Hepatic stellate cell (primary cell): Measurements from ENCODE around the gene PHACTR2.
"Not testable (repeated sequence)": the region's sequence is repeated elsewhere in the genome, so short reads cannot be mapped to it uniquely, and the experiment has no call there.

Source experiments
- DNase-seq: peaks from one replicate; pipeline ENCODE4 v3.0.0; 2011; ENCODE audit warnings: low spot score

Gene PHACTR2

DNA sequence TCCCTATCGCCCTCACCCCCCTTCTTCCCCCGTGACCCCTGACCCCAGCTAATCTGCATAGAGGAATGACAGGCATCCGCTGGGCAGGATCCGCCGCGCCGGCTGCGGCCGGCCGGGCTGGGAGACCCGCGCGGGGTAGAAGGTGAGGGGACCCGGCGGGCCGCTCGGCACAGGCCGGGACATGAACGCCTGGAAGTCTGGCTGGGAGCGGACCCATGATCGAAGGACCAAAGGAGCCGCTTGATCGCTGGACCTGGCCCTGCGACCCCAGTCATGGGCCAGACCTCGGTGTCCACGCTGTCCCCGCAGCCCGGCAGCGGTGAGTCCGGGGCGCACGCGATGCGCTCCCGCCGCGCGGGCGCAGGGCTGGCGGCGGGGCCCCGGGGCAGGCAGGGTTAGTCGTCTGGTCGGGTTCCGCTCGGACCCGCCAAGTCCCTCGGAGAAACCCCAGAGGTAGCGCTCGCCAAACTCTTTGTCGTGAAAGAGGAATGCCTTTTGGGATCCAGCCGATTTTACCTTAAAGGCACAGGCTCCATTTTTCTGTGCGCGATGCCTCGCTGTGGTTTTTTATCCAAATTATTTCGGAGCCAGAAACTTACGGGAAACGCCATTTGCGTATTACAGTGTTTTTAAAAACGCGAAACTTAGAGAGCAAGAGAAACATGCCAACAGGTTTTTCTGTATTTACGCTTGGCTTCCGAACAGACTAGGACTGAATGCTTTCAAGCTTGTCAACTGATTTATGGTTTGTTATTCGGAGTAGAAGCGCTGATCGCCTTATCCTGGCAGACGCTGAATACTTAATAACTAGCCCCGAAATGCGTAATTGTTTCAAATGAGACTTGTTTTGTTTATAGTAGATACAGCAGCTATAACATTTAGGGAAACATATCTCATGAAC, at the start of gene PHACTR2:
TSS of gene PHACTR2 (plus strand) at position 75 of the 901 bp plus-strand sequence. CDS start at position 274, 199 bp downstream.
- DNase-seq: peak; percentile 62

DNA sequence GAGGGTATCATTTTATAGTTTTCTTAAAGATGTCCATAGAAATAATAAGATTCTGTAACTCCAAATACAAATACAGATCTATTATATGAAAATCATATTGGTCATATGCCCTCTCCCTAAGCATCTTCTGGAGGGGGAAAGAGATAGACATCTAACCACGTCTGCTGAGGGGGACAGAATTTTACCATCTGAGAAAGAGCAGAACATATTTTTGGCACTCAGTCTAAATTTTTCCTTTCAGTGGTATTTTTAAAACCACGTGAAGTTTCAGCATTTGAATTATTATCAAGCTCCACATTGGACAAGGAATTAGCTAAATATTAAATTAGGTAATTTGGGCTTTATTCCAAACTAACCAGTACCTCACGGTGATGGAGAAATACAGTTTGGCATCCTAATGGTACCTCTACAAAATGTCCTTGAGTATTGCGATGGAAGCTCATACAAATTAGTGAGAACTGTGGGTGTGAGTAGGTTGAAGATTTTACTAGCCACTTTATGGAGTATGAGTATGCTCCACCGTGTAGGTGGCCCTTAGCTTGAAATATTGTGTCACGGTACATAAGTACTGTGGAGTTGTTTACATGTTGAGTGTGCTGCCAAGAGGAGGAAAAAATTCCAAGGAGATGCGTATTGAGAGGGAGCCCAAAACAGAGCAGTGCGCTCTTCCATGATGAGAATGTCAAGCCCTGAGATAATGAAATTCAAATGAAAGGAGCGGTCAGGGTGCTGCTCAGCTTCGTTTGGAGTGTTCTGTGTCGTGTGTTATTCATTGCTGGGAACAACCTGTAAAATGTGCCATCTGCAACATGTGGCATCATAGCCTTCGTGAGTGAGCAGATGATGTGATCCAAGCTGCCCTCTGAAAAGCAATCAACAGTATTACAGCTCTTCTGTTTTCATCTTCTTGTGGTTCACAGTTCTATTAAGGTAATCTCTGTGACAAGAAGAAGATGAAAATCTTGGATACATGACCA, 48.4 kb upstream of the PHACTR2 start:
- DNase-seq: peak; percentile 17

DNA sequence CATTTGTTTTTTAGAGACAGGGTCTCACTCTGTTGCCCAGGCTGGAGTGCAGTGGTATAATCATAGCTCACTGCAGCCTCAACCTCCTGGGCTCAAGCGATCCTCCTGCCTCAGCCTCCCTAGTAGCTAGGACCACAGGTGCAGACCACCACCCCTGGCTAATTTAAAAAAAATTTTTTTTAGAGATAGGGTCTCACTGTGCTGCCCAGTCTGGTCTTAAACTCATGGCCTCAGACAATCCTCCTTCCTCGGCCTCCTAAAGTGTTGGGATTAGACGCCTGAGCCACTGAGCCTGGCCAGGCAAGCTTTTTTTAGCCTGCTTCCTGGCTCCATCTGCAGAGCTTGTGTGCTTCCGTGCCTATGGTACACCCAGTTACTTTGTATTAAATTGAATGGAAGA, 46.6 kb upstream of the PHACTR2 start:
- DNase-seq: not testable (repeated sequence)

DNA sequence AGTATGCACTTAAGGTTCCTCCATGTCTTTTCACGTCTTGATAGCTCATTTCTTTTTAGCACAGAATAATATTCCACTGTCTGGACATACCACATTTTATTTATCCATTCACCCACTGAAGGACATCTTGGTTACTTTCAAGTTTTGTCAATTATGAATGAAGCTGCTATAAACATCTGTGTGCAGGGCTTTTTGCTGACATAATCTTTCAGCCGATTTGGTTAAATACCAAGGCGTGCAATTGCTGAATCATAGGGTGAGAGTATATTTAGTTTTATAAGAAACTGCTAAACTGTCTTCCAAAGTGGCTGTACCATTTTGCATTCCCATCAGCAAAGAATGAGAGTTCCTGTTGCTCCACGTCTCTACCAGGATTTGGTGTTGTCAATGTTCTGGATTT, 44.9 kb upstream of the PHACTR2 start:
- no peak for DNase-seq

DNA sequence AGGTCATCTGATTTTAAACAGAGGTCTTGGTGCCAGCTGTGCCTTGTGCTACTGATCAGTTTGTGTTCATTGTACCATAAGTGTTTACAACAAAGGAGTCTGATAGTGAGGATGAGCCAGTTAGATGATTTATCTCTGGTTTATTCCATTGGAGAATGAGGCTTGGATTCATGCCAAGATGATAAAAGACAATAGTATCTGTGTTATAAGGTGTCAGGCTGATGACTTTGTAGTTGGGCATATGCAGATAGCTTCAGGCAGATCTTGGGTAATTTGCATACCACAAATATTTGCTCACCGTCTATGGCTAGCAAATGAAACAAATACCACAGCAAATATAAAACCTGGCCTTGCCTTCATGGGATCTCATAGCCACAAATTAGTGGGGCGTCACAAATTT, 43.3 kb upstream of the PHACTR2 start:
- no peak for DNase-seq

DNA sequence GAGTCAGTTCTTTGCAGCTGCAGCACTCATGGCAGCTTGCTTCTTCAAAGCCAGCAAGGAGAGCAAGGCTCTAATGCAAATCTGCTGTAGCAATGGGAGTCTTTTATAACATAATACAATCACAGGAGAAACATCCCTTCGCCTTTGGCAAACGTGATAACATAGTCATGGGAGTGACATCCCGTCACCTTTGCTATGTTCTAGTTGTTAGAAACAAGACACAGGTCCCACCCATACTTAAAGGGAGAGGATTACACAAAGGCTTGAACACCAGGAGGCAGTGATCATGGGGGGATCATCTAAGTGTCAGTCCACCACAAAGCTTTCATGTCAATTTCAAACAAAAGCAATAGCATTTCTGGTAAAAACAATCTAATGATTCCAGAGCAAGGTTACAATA, 40.1 kb upstream of the PHACTR2 start:
- DNase-seq: no peak

DNA sequence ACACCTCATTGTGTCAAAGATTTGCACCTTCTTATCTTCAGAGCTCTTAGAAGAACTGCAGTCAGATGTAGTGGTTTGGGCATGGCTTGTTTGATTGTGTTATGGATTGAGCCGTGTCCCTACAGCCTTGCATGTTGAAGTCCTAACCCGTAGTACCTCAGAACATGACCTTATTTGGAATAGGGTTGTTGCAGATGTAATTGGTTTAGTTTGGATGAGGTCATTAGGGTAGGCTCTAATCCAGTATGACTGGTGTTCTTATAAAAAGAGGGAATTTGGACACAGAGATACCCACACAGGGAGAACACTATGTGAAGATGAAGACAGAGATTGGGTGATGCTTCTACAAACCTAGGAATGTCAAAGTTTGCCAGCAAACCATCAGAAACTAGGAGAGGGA, 35.4 kb upstream of the PHACTR2 start:
- no peak for DNase-seq

DNA sequence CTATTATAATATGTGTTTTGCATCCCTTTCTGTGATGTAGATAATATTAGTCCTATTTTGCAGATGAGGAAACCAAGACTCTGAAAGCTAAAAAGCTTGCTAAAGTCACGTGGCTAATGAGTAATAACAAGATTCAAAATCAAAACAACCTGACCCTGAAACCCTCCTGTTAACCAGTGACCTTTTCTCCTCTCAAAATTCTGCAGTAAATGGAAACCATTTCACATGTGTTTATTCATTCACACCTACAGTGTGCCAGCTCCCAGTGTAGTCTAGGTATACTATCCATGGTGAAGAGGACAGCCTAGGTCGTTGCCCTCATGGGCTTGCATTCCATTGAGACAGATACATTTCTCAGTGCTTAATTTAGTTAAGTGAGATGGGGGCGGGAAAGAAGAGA, 30.6 kb upstream of the PHACTR2 start:
- no peak for DNase-seq

DNA sequence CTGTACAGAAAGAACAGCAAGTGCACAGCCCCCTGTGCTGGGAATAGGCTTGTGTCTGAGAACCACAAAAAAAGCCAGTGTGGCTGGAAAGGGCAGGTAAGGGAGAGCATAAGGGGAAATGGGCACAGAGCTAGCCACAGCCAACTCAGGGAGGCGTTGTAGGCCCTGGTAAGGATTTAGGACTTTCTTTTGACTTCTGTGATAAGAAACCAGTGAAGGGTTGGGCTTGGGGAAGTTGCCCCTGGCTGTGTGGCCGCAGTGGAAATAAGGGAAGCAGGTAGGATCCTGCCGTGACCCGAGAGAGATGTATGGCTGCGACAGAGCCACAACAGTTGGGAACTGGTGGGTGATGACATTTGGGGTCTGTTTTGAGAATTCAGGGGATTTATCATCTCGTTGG, 30.0 kb upstream of the PHACTR2 start:
- DNase-seq: no peak

DNA sequence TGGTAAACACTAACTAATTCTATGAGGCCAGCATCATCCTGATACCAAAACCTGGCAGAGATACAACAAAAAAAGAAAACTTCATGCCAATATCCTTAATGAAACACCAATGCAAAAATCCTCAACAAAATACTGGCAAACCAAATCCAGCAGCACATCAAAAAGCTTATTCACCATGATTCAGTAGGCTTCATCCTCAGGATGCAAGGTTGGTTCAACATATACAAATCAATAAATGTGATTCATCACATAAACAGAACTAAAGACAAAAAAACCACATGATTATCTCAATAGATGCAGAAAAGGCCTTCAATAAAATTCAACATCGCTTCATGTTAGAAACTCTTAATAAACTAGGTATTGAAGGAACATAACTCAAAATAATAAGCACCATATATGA, 28.4 kb upstream of the PHACTR2 start:
- not testable (repeated sequence) for DNase-seq

DNA sequence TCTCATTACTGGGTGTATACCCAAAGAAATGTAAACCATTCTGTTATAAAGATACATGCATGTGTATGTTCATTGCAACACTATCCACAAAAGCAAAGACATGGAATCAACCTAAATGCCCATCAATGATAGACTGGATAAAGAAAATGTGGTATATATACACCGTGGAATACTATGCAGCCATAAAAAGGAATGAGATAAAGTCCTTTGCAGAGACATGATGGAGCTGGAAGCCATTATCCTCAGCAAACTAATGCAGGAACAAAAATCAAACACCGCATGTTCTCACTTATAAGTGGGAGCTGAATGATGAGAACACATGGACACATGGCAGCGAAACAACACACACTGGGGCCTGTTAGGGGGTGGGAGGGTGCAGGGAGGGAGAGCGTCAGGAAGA, 26.4 kb upstream of the PHACTR2 start:
- not testable (repeated sequence) for DNase-seq

DNA sequence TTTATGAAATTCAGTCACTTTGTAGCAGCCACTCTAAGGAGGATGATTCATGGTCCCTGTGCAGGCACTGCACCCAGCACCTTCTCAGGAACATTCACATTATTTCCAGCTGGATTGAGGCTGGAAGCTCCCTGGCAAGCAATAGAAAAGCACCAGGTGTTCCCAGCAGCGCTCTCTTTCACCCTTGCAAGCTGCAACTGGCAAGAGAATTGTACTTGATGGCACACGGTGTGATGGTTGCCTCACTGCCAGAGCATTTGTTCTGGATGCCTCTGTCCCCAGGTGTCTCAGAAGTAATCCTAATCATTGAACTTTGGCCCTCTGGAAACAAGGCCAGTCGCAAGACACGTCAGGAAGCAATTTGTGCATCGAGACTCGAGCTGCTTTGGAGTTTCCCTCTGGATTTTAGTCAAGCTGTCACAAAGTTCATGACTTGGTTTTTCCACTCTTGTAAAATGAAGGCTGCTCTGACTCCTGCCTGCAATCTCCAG, 24.9 kb upstream of the PHACTR2 start:
- no peak for DNase-seq

DNA sequence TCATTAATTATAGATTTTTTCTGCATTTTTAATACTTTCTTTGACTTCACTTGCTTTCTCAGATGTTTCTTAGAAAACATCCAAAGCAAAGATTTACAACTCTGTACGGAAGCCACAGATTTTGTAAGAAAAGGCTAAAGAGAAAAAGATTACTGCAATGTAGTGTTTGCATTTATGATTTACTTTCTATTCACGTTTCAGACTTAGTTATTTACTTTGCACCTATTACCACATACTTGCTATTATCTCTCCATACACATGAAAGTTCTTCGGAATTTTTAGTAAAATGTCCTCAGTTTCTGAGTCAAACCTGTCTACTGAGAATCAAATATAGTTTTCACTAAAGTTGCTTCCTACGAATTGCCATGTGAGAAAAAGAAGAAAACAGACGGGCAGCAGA, 22.2 kb upstream of the PHACTR2 start:
- no peak for DNase-seq

DNA sequence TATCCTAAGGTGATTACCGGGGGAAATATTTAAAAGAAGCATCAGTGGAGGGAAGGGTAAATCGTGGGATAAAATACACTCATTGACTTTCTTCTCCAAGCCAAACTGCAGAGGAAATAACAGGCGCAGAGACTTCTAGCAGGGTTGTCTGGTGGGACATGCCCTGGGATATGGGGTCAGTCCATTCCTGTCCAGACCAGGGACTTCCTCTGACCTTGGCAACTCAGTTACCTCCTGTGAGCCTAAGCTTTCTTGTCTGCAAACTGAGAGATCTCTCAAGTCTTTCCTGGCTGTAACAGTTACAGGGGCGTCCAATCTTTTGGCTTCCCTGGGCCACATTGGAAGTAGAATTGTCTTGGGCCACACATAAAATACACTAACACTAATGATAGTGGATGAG, 21.7 kb upstream of the PHACTR2 start:
- no peak for DNase-seq

DNA sequence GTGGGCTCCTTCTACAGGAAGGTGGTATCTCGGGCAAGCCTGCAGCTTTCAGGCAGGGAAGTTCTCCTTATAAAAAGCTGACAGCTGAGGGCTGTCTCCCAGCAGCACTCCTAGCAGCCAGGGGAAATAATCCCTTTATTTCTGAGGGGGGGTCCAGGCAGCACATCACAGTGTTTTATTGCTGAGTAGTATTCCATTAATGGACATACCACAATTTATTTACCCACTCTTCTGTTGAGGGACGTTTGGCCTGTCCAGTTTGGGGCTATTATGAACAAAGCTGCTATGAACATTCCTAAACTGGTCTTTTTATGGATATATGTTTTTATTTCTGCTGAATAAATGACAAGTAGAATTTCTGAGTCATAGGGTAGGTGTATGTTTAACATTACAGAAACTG, 20.0 kb upstream of the PHACTR2 start:
- DNase-seq: no peak

DNA sequence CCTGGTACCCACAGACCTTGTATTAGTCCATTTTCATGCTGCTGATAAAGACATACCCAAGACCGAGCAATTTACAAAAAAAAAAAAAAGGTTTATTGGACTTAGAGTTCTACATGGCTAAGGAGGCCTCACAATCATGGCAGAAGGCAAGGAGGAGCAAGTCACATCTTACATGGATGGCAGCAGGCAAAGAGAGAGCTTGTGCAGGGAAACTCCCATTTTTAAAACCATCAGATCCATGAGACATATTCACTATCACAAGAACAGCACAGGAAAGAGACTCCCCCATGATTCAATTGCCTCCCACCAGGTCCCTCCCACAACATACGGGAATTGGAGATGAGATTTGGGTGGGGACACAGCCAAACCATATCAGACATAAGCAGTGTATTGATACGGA, 17.6 kb upstream of the PHACTR2 start:
- not testable (repeated sequence) for DNase-seq

DNA sequence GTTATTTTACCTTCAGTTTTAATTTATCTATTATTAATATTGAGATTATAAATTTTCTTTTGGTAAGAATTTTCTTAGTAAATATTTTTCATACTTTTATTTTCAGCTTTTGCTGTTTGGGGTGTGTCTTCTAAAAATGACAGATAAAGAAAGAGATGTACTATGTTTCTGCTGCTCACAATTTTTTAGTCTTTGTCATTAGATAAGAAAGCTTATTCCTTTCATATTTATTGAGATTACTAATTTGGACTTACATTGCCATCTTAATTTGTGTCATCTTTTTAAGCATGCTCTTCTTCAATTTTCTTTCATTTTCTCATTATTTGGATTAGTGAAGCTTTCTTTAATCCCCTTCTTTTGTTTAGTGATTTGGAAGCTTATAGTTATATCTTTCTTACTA, 13.6 kb upstream of the PHACTR2 start:
- no peak for DNase-seq

DNA sequence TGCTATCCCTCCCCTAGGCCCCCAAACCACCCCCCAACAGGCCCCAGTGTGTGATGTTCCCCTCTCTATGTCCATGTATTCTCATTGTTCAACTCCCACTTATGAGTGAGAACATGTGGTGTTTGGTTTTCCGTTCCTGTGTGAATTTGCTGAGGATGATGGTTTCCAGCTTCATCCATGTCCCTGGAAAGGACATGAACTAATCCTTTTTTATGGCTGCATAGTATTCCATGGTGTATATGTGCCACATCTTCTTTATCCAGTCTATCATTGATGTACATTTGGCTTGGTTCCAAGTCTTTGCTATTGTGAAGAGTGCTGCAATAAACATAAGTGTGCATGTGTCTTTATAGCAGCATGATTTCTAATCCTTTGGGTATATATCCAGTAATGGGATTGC, 11.8 kb upstream of the PHACTR2 start:
- not testable (repeated sequence) for DNase-seq

DNA sequence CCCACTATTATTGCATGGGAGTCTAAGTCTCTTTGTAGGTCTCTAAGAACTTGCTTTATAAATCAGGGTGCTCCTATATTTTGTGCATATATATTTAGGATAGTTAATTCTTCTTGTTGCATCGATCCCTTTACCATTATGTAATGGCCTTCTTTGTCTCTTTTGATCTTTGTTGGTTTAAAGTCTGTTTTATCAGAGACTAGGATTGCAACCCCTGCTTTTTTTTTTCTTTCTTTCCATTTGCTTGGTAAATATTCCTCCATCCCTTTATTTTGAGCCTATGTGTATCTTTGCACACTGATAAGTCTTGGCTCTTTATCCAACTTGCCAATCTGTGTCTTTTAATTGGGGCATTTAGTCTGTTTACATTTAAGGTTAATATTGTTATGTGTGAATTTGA, 8.3 kb upstream of the PHACTR2 start:
- DNase-seq: not testable (repeated sequence)

DNA sequence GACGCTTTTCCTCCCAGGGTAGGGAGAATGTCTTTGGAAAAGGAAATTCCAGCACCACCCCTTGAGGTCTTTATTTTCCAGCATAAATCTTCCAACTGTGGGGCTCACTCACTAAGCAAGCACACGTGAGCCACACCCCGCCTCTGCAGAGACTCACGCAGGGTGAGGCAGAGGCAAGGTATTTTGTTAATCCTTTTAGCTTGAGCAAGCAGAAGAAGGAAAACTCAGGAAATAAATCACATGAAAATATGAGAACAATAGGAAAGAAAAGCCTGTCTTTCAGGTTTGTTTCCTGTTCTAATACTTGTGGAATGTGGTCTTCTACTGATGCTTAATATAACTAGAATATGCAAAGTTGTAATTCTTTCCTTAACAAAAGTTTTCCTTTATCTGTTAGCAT, 4.1 kb upstream of the PHACTR2 start:
- DNase-seq: no peak

DNA sequence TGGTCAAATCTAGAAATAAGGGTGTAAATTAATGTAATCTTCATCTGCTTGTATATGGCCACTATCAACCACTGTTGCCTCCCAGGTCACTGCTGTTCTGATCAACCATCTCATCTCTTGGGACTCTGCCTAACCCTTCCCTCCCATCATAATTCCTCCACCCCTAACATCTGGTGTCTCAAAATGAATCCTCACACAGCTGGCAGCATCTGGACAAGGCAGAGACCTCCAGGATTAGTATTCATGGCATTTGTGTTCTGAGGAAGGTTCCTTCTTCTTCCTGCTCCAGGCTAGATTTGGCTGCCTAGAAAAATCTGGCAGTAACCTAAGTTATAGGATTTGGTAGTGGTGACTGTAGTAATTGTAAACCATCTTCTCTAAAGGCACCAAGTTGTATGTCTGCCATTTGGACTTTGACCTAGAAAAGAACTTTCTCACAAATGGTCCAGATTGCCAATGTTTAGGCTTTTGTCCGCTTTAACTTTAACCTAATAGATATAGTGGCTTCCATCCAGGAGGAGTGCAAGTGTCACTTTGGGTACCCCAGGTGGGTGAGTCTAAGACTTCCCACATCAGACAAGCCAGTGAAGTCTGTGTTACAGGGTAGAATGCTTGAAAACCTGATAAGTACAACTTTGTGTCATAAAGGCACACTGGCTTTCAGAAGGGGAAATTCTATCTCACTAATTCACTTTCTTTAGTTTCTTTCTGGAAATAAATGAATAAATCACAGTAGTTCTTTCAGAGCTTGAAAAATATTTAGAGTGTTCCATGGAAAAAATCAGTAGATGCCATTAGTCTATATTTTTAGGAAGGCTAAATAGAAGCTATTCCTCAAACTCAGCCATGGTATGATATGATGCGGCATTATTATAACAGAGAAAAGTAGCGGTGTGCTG, 3.0 kb upstream of the PHACTR2 start:
- DNase-seq: no peak
